Measurements from ENCODE around the gene SLC35C1.

DNA sequence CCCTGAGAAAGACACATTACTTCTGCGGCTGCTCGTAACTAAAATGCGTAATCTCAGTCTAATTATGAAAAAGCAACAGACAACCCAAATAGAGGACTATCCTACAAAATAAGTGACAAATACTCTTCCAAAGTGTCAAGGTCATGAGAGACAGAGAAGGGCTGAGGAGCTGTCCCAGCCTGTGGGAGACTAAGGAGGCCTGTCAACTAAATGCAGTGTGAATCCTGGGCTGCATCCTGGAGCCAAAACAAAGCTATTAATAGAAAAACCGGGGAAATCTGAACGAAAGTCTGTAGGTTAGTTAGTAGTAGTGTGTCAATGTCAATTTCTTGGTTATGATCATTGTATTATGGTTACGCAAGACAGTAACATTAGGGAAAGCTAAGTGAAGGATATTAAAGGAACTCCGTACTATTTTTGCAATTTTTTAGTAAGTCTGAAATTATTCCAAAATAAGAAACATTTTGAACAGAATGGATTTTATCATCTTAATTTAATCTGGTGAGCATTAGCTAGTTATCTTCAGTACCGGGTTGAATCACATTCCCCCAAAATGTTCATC, 39.8 kb upstream of the SLC35C1 start:
- TF ChIP-seq, protein P1, sequence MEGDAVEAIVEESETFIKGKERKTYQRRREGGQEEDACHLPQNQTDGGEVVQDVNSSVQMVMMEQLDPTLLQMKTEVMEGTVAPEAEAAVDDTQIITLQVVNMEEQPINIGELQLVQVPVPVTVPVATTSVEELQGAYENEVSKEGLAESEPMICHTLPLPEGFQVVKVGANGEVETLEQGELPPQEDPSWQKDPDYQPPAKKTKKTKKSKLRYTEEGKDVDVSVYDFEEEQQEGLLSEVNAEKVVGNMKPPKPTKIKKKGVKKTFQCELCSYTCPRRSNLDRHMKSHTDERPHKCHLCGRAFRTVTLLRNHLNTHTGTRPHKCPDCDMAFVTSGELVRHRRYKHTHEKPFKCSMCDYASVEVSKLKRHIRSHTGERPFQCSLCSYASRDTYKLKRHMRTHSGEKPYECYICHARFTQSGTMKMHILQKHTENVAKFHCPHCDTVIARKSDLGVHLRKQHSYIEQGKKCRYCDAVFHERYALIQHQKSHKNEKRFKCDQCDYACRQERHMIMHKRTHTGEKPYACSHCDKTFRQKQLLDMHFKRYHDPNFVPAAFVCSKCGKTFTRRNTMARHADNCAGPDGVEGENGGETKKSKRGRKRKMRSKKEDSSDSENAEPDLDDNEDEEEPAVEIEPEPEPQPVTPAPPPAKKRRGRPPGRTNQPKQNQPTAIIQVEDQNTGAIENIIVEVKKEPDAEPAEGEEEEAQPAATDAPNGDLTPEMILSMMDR (conservative IDR thresholded peaks at IDR 0.05 in 1 of 2, IDR thresholded peaks at IDR 0.05 in 1 of 2; ENCODE audit: extremely low read depth in 1 of 2, insufficient read depth in 1 of 2, low read depth in 1 of 2, low read length in 2 of 2) = no peak
- no peak for TF ChIP-seq EZH2 (IDR thresholded peaks at IDR 0.05; ENCODE audit: borderline replicate concordance, low read length)
